Measurements from ENCODE around the gene THOC1.
A peak's percentile ranks its signal among the peaks of the same experiment; 100 is the strongest.
"Not testable (repeated sequence)": the region's sequence is repeated elsewhere in the genome, so short reads cannot be mapped to it uniquely, and the experiment has no call there.

Gene THOC1, protein sequence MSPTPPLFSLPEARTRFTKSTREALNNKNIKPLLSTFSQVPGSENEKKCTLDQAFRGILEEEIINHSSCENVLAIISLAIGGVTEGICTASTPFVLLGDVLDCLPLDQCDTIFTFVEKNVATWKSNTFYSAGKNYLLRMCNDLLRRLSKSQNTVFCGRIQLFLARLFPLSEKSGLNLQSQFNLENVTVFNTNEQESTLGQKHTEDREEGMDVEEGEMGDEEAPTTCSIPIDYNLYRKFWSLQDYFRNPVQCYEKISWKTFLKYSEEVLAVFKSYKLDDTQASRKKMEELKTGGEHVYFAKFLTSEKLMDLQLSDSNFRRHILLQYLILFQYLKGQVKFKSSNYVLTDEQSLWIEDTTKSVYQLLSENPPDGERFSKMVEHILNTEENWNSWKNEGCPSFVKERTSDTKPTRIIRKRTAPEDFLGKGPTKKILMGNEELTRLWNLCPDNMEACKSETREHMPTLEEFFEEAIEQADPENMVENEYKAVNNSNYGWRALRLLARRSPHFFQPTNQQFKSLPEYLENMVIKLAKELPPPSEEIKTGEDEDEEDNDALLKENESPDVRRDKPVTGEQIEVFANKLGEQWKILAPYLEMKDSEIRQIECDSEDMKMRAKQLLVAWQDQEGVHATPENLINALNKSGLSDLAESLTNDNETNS

DNA sequence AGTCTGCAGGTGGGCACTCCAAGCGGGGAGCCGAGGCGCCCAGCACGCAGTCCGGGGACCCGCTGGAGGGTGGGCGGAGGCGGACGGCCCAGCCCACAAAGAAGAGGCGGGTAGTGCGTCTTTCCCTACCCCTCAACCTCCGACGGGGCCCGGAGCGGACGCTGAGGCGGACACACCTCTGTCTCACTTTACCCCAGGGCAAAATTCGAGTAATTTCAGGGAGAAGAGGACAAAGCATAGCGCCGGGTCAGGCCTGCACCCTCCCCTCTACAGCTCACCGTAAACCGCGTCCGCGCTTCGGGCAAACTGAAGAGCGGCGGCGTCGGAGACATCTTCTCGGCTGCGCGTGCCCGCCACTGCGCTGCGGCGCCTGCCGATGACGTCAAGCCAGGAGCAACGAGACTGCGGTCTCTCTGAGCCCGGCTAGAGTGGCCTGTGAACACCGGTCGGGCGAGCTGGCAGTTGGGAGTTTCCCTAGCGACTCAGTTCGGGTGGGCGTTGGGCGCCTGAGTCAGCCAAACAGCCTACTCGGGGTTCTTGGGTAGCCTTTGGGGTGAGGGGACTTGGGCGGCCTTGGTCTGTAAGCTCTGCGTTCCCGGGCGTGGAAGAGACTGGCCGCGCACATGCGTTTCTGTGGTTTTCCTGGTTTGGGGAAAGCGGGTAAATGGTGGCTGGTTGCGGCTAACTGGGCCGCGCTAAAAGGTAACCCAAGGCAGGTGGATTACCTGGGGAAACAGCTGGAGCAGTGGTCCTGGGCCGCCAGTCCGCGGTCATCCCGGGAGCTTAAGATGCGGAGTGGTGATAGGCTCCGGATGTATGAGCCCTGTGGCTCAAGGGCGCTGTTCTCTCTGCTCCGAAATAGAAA is at the start of gene THOC1:
Gene THOC1, minus strand, starts transcription at position 360 of the 865 bp plus-strand sequence. Its CDS starts 28 bp downstream, at position 332.
- DNase-seq (ENCODE audit: low spot score) = peak; percentile 91

DNA sequence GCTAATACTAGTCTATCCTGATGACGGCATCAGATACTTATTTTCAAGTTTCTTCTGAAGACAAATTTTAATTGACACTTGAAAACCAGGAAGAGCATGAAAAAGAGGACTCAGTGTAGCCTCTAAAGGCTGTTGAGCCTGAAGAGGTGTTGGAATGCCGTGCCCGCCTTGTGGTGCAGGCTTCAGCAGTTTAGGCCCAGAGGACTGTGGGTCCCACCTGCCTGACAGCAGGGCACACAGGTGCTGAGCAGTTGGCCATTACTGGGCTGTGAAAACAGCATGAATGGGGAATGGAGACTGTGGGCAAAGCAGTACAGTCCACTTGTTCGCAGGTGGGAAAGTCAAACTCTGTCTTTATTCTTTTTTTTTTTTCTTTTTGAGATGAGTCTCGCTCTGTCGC is 49.8 kb upstream of the THOC1 start:
- no peak for DNase-seq (ENCODE audit: low spot score)

DNA sequence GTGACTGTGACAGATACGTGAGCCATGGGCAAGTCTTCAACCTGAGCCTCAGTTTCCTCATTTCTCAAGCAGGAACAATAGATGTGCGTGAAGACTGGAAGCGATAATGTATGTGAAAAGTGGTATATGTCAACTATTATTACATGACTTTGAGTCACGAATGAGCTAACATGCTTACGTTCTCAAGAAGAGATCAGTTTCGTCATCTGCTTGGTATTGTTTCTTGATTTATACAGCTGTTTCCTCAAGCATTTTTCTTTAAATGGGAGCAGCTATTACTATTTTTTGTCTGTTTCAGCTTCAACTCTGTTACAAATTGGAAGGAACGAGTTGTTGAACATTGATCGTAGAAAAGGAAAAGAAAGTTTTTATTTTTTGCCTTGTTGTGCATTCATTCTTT is 48.5 kb upstream of the THOC1 start:
- no peak for DNase-seq (ENCODE audit: low spot score)

DNA sequence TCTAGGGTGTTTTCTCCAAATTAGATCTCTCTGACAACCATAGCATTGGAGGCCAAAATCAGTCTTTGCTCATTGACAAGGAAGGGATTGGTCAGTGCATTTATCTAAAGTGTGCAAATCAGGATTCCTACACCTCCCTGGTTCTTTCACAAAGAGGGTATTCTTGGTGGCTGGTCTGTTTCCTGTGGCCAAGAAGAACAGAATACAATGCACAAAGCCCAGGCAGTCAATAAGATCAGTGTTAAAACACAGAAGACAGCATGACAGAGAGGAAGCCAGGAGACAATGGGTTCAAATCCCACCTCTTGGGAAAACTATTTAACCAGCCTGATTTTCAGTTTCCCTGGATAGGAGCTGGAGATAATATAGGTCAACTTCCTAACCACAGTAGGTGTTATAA is 46.1 kb upstream of the THOC1 start:
- DNase-seq (ENCODE audit: low spot score) = no peak

DNA sequence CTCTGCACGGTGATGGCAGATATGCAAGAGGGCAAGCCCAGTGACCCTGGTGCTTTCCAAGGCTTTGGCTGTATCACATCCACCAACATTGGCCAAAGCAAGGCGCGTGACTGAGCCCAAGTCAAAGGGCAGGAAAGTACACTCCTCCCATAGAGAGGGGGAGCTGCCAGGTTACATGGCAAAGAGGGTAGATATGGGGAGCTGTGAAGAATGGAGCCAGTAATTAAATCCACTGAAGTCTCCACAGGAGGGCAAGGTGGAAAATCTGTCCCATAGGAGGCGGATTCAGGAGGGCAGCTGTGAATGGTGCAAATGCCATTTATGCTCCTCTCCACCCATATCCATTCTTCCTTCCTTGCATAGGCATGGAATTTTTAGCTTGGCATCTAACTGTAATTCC is 44.6 kb upstream of the THOC1 start:
- no peak for DNase-seq (ENCODE audit: low spot score)

DNA sequence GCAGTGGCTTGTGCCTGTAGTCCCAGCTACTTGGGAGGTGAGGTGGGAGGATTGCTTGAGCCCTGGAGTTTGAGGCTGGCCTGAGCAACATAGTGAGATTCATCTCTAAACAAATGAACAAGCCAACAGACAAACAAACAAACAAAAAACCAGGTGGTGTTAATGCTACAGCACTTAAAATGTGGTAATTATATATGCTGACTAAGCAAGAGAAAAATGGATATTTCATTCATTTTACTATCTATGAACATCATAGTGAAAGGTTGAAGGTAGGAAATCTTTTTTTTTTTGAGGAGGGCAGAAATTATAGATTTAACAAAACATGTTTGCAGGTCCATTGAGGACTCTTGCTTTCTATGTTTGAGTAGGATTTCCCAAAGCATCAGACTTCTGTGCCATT is 42.2 kb upstream of the THOC1 start:
- no peak for DNase-seq (ENCODE audit: low spot score)

DNA sequence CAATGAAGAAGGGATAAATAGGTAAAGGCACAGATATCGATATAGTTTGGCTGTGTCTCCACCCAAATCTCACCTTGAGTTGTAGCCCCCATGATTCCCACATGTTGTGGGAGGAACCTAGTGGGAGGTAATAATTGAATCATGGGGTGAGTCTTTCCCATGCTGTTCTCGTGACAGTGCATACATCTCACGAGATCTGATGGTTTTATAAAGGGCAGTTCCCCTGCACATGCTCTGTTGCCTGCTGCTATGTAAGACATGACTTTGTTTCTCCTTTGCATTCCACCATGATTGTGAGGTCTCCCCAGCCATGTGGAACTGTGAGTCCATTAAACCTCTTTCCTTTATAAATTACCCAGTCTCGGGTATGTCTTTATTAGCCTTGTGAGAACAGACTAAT is 40.2 kb upstream of the THOC1 start:
- not testable (repeated sequence) for DNase-seq (ENCODE audit: low spot score)

DNA sequence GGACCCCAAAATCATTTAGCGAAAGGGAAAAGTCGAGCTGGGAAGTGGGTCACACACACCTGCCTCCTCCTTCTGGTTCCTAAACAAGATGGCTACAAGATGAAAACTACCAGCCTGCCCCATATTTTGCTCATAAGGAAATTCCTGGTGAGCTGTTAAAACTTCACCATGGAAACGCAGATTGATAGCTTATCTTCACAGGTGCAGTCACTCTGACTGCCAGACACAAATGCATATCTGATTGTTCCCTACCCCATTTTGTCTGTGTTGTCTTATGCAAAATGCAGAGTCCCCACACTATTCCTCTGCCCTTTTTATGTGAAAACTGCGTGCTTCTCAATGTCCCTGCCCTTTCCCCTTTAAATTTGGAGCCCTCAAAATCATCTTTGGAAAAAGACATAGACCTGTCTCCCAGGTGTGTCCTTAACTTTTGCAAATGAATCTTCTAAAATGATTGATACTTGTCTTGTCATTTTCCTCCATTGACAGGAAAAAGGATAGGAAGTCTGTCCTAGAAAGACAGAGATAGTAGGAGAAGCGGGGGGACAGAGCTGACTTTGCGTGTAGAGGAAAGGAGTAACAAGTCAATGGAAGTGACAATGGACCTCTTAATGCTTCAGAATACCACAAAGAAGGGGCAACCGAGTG is 38.9 kb upstream of the THOC1 start:
- no peak for DNase-seq (ENCODE audit: low spot score)

DNA sequence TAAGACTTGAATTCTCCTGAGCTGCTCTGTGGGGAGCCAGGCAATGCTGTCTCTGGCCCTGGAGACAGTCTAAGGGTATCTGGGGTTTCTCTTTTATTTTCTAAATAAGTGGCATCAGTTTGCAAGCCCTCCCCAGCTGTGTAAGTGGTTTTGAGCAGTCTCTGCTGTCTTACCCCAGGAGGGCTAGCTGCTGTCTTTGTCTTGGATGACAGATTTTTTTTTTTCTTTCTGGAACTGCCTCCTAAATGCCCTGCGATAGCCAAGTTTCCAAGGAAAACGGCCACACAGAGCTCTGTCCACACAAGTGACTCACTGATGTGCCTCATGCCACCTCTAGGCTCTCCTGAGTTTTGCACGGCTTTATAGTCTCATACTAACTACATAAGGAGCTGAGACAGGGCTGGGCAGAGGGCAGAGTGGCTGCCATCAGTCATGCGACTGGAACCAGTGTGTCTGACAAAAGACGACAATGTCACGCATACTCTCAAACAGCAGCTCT is 37.2 kb upstream of the THOC1 start:
- DNase-seq (ENCODE audit: low spot score) = no peak

DNA sequence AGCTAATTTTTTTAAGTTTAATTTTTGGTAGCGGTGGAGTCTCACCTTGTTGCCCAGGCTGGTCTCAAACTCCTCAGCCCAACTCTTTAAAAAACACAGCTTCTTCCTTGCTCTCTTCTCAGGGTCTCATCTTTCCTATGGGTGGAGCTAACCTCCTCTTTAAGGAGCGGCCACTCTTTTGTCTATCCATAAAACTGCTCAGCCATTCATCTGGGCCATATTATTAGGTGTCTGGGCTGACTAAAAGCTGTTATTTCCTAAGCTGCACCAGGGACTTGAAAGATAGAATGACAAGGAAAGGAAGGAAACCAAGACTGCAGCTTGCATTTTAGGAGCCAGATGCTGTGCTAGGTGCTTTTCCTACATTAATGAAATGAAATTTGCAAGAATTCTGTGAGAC is 35.8 kb upstream of the THOC1 start:
- no peak for DNase-seq (ENCODE audit: low spot score)

DNA sequence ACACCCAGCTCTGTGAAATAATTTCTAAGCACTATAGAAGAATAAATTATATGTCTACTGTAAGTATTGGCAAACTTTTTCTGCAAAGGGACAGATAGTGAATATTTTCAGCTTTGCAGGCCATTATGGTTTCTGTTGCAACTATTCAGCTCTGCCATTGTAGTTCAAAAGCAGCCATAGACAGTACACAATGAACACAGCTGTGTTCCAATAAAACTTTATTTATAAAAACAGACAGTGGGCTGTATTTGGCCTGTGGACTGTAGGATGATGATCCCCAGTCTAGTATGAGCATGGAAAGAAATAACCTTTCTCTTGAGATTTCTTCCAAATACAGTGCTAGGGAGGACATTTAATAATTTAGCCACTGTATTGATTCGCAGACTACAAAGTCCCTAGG is 35.2 kb upstream of the THOC1 start:
- no peak for DNase-seq (ENCODE audit: low spot score)

DNA sequence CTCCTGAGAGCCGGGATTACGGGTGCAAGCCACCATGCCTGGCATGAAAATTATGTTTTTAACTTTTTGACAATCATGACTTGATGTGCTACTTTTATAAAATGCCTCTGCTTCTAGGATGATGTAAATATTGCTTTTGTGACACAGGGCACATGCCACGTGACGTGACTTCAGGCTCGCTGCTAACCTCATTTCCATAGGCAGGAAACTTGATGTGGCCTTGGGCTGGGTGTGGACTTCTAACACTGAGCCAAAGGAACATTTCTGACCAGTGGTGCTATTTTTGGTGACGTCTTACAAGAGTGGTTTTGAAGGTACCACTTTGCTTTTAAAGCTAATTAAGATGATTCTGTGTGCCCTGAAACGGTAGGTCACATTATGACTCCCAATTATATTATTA is 34.2 kb upstream of the THOC1 start:
- DNase-seq (ENCODE audit: low spot score) = no peak

DNA sequence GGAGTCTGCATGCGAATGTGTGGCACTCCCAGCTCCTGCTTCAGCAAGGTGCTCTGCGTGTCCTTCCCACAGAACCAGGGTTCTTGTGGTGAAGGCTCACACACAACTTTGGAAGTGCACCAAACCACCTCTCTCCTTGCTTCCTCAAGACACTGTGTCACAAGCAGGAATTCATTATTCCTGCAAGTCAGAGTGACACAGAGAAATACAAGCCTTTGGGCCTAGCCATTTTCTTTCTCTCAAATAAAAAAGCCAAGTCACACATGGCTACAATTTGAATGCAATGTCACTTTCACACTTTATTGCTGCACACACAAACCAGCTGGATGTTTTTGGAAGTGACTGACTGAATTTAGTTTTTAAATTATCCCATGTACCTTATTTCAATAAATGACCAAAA is 30.1 kb upstream of the THOC1 start:
- no peak for DNase-seq (ENCODE audit: low spot score)

DNA sequence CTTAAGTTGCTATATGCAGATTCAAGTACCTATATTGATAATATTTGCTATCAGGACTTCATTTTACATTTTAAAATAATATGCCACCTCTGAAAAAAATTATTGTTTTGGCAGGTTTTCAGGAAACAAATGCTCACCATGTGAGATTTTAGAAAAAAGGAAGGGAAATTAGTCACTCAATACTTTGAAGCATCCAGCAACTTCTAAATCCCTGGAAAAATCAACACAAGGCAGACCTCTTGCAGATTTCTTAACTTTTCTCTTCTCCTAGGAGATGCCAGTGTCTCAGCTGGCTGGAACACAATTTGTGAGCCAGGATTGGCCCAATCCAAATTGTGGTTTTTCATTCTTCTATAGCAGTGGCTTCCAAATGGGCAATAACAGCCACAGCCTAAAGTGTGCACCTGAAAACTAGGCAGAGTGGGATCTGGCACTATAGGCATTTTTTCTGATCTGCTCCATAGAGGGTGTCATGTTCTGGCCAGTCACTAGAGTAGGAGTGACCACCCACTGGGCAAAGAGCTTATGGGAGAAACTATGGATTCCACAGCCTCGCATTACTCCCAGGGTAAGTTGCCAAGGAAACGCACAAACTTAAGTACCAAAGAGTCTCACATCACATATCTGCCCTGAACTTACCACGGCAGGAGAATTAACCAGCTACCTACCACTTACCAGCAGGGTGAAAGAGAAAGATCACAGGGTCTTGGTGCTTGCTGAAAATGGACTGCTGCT is 28.1 kb upstream of the THOC1 start:
- DNase-seq (ENCODE audit: low spot score) = no peak

DNA sequence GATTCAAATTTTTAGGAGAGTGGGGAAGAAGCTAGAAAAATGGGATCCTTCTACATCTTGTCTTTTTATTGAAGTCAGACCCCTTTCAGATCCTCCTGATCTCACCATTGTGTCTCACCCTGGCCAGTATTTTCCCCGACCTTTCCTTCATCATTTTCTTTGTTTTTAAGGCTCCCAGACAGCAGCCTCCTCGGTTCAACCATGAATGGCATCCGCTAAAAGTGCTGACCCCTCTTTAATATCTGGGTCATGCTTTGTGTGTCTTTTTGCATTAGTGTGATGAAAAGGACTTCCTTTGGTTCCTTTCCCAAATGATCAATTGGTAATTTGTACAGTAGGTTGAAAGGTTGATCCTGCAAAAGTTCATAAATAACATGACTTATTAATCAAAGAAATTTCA is 26.7 kb upstream of the THOC1 start:
- no peak for DNase-seq (ENCODE audit: low spot score)

DNA sequence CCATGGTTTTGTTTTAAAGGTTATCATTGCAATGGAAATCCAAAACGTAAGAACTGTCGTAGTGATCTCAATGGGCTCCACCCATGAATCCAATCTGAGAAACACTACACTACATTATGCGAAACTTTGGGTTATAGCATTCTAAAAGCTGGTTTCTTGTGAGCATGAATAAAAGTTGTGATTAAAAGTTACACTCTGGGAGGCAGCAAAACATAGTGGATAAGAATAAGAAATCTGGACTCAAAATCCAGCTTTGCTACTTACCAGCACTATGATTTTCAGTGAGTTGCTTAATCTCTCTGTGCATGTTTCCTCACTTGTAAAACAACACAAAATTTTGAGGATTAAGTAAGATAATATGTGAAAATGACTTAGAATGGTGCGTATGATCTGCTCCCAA is 25.7 kb upstream of the THOC1 start:
- no peak for DNase-seq (ENCODE audit: low spot score)

DNA sequence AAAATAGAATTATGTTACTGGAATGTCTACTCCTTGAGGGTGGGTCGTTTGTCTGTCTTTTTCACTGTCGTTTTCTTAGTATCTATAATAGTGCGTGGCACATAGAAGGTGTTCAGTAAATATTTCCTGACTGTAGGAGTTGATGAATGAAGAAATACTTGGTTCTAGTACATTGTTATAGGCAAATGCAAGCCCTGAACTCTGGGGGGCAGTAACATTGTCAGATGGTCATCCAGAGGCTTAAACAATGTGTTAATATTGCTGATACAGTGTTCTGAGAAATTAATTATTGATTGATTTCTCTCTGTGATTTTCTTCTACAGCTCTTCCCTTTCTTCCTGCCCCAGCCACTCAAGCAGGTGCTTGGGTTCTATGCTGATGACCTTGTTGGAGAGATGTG is 24.4 kb upstream of the THOC1 start:
- DNase-seq (ENCODE audit: low spot score) = peak; percentile 18

DNA sequence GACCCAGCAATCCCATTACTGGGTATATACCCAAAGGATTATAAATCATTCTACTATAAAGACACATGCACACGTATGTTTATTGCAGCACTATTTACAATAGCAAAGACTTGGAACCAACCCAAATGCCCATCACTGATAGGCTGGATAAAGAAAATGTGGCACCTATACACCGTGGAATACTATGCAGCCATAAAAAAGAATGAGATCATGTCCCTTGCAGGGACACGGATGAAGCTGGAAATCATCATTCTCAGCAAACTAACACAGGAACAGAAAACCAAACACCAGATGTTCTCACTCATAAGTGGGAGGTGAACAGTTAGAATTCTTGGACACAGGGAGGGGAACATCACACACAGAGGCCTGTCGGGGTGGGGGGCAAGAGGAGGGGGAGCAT is 22.1 kb upstream of the THOC1 start:
- not testable (repeated sequence) for DNase-seq (ENCODE audit: low spot score)

DNA sequence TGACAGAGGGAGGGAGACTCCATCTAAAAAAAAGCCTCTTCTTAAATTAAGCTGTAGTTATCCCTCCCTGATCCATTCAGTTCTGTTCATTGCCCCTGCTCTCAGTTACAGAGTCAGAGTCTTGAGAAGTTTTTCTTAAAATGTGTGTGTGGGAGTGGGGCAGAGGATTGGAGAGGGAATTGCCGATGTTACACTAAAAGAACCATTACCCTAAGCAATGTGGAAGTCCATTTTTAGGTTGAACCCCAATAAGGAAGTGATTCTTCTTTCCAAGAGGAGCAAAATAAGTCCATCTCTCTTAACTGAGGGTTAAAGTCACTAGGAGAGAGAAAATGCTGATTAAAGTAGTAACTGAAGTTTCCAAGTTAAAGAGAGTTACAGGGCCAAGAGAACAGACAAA is 21.2 kb upstream of the THOC1 start:
- no peak for DNase-seq (ENCODE audit: low spot score)

DNA sequence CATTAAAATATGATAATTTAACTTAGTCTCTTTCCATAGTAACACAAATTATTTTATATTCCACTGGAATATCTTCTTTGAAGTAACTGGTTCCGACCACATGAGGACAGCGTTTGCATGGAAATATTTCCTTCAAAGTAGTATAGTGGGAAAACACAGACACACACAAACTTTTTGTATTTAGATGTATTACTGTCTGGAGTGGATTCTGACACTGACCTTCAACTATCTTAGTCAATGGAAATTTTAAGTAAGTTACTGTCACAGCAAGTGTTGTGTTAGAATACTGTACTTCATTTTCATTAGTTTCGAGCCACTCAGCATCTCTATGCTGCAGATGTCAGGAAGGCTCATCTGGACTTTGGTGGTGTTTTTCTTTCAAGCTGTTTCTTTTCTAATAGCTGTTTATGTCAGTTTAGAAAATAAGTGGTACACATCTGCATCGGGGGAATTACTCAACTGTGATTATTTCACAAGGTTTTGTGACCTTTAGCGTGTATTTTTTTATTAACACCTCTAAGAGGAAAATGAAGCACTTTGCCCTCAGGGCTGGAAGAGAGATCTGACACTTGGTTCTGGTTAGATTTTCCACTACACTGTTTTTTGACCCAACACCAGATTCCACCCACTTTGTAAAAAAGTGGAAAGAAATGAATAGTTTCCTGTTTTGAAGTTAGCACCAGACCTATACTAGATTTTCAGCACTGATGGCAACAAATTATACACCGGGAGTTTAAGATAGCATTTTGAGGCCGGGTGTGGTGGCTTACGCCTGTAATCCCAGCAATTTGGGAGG is 18.9 kb upstream of the THOC1 start:
- DNase-seq (ENCODE audit: low spot score) = peak; percentile 33

DNA sequence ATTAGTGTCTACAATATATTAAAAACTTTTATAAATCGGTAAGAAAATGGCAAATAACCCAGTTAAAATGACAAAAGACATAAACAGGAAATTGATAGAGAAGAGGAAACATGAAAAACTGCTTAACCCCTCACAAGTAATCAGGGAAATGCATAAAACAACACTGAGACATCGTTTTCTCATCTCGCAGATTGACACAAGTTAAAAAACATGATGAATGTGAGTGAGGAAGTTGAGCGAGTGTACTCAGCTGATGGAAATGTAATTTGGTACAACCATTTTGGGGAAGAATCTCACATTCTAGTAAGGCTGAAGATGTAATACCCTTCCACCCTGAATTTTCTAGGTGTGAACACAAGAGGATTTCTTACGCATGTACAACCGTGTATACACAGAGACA is 18.0 kb upstream of the THOC1 start:
- DNase-seq (ENCODE audit: low spot score) = no peak
